Stimulated activated CD4-positive, alpha-beta T cell treated with anti-CD3 and anti-CD28 coated beads, TNF-alpha, amount 100 ng/mL, for 4 hours (primary cell): ENCODE measurements around the gene ELP1.
A peak's percentile ranks its signal among the peaks of the same experiment; 100 is the strongest.
"Not testable (repeated sequence)": the region's sequence is repeated elsewhere in the genome, so short reads cannot be mapped to it uniquely, and the experiment has no call there.

Experiments
- DNase-seq, 3 experiments: peaks; one replicate each; pipeline ENCODE4 v3.0.0-alpha.2; 2020; ENCODE audit warnings: low read depth in 3 of 3

The ELP1 gene, protein sequence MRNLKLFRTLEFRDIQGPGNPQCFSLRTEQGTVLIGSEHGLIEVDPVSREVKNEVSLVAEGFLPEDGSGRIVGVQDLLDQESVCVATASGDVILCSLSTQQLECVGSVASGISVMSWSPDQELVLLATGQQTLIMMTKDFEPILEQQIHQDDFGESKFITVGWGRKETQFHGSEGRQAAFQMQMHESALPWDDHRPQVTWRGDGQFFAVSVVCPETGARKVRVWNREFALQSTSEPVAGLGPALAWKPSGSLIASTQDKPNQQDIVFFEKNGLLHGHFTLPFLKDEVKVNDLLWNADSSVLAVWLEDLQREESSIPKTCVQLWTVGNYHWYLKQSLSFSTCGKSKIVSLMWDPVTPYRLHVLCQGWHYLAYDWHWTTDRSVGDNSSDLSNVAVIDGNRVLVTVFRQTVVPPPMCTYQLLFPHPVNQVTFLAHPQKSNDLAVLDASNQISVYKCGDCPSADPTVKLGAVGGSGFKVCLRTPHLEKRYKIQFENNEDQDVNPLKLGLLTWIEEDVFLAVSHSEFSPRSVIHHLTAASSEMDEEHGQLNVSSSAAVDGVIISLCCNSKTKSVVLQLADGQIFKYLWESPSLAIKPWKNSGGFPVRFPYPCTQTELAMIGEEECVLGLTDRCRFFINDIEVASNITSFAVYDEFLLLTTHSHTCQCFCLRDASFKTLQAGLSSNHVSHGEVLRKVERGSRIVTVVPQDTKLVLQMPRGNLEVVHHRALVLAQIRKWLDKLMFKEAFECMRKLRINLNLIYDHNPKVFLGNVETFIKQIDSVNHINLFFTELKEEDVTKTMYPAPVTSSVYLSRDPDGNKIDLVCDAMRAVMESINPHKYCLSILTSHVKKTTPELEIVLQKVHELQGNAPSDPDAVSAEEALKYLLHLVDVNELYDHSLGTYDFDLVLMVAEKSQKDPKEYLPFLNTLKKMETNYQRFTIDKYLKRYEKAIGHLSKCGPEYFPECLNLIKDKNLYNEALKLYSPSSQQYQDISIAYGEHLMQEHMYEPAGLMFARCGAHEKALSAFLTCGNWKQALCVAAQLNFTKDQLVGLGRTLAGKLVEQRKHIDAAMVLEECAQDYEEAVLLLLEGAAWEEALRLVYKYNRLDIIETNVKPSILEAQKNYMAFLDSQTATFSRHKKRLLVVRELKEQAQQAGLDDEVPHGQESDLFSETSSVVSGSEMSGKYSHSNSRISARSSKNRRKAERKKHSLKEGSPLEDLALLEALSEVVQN (N-terminal part only)

GRCh38 chr9:108933718-108934322 is at the start of gene ELP1:
Gene ELP1 (minus strand): TSS chr9:108934124. CDS start chr9:108931146, 2,978 bp downstream.
- DNase-seq = peak; percentile 83 to 87 (median 83)

GRCh38 chr9:108980893-108981292 is 47.0 kb upstream of the ELP1 start:
- DNase-seq = no peak

- no peak for DNase-seq
Observed at GRCh38 chr9:108978205-108978604, 44.3 kb upstream of the ELP1 start.

DNA sequence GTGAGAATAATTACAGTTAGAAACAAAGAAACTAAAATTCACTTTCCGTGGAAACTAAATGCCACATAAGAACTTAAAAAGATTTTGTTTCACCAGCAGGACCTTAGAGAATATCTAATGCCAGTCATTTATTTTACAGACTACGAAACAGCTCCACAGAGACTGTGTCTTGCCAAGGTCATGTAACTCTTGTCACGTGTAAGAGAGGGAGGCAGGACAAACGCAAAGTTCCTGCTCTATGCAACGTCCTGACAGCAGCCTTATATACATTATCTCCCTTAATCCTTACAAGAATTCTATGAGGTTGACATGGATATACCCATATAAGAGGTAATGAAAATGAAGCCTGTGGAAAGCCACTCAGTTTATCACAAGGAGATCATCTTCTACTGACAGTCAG is 40.0 kb upstream of the ELP1 start:
- no peak for DNase-seq

GRCh38 chr9:108972626-108973209 is 38.8 kb upstream of the ELP1 start:
- DNase-seq = no peak

DNA sequence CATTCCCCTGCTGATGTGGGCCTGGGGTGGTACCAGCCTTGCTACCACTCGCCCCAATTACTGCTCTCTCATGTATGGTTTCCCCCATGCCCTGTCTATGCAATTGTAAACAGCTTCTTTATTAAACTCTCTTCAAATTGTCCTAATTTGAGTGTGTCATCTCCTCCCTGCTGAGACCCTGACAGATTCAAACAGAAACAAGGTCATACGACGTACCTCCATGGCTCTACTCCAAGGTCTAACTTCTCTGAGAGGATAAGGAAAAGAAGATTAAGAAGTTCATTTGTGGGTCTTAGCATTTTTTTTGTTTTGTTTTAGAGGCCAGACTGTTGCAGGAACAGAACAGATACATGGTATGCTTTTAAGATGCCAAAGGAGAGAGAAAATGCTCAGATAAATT is 38.3 kb upstream of the ELP1 start:
- DNase-seq = no peak

DNA sequence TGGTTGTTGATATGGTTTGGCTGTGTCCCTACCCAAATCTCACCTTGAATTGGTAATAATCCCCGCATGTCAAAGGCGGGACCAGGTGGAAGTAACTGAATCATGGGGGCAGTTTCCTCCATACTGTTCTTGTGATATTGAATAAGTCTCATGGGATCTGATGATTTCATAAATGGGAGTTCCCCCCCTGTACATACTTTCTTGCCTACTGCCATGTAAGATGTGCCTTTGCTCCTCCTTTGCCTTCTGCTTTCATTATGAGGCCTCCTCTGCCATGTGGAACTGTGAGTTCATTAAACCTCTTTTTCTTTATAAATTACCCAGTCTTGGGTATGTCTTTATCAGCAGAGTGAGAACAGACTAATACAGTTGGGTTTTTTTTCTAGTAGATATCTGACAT is 37.5 kb upstream of the ELP1 start:
- not testable (repeated sequence) for DNase-seq

- DNase-seq = no peak
Observed at GRCh38 chr9:108967916-108968315, 34.0 kb upstream of the ELP1 start.

GRCh38 chr9:108963459-108964143 is 29.7 kb upstream of the ELP1 start:
- DNase-seq = no peak

DNA sequence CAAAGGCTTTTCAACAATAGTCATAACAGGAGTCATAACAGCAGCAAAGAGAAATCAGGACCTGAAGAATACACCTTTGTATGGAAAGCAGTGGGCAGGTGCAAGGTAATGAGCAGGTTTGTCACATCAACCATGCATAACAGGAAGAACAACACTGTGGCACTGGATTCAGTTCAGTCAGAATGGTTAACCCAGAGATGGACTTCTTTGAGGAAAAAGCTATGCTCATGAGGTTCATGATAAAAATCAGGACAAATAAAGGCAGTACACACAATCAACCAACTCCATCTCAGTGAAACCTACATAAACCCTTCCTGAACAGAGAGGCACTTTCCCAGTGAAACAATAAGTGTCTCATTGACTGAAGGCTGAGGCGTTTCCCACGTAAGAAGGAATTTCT is 27.2 kb upstream of the ELP1 start:
- DNase-seq = no peak

- no peak for DNase-seq
Observed at GRCh38 chr9:108960331-108960730, 26.4 kb upstream of the ELP1 start.

GRCh38 chr9:108956631-108957026 is 22.7 kb upstream of the ELP1 start:
- no peak for DNase-seq

GRCh38 chr9:108956022-108956630 is 22.2 kb upstream of the ELP1 start:
- no peak for DNase-seq

DNA sequence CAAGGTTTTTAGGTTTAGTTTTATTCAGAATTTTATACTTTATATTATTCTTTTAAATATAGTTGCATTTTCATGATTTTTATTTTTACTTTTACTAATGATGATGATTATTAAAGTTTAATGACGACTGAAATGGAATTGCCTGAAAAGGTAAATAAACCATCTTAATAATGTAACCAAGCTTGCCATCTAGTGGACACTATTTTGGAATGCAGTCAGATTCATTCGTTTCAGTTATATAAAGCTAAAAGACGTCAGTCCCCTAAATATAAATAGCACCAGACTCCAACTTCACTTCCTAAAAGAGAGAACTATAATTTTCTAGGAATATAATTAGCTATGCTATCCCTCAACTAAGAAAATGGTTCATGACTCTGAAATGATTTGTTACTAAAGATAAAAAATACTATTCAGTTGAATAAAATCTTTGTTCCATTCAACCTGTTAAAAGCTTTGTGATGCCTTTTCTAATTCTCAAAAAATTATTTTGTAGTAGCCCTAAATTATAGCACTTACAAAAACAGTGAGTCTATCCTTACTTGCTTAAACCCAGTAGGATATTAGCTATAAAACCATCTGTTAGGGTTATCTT is 20.2 kb upstream of the ELP1 start:
- DNase-seq = no peak

DNA sequence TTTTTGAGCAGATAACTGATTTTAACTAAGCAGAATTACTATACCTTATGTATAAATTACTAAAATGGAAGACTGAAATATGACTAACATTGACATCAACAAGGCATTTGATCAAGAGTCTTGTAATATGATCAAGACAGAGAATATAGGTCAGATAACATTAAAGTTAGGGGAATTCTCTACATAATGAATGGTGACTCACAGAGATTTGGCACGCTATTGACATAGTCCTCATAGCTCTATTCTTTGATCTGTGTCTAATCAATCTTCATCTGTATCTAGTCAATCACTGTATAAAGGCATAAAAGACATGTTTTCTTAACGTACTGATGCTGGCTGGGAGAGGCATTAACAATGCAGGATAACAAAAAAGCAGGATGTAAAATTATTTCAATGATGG is 17.7 kb upstream of the ELP1 start:
- DNase-seq = no peak

DNA sequence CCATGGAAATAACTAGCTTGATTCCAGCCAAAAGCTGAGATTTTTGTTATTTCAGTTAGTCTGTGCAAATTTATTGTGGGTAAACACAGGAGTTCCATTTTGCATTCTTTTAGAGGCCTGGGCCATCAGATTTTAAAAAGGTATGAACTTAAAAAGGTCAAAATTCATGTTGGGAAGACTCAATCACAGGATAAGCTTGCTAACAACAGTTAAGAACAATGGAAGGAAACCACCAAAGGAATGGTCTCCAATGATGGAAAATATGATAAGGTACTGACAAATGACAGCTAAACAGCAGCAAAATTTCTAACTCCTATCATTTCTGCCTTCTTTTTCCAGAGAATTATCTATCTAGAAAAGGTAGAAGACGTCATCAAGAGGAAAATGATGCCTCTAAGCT is 16.2 kb upstream of the ELP1 start:
- no peak for DNase-seq

- DNase-seq = no peak
Observed at GRCh38 chr9:108939975-108940374, 6.1 kb upstream of the ELP1 start.

- DNase-seq = no peak
Observed at GRCh38 chr9:108937561-108938305, 3.8 kb upstream of the ELP1 start.

- peak; percentile 55 to 66 (median 59) for DNase-seq
Observed at GRCh38 chr9:108934323-108934893, 484 bp upstream of the ELP1 start, which contains the start of gene ABITRAM. Gene ABITRAM (plus strand): TSS chr9:108934400. CDS start chr9:108934487, 87 bp downstream.
